ENCODE measurements around the gene NOL4L. TPM values are rescaled to one million over a fixed set of nuclear protein-coding genes. Genes with fewer than 3 reads are reported as not detected.

Gene NOL4L
- total RNA-seq, 2 experiments from 2014 or later, result 26.1 to 27.4 TPM

DNA sequence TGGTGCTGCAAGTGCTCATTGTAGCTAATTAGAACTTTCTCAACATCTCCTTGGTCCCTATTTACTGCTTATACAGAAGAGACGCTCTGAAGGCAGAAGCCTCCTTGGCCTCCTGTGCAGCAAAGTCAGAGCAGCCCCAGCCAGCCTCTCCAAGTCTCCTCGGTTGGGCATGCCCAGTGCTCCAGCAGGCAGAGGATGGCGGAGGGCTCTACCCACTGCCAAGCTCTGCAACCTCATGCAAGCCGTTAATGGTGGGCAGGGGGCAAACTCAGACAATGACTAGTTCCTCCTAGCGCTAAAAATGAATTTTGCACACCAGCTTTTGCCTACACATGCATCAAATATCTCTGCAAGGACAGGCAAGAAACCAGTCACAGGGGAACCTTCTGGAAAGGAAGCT lies 27.8 kb downstream of the NOL4L start:
- Mint-ChIP-seq H3K27me3 (no peaks in the 10 kb centered on the region), H3K4me1 (peaks cover 40% of the 10 kb centered on the region), H3K27ac (no peak overlapping the region), H3K9me3 (no peaks in the 10 kb centered on the region), H3K36me3 (ENCODE audit: low read depth) (peaks cover 2% of the 10 kb centered on the region), H3K4me3 (no peak overlapping the region)
- ChIA-PET CTCF (interaction anchor here (0.6 to 2.2 kb wide), 3 partner anchors 12 to 31 kb away, joined by 3 to 8 read pairs (median 3); no protein-coding TSS in a partner anchor), POLR2A (no interaction called here)
- DNase-seq, result no peak

- ChIA-PET POLR2A (no interaction called here), CTCF (interaction anchor here (0.8 to 2.2 kb wide), 4 partner anchors 13 to 34 kb away, joined by 3 to 8 read pairs (median 4); no protein-coding TSS in a partner anchor)
- Mint-ChIP-seq H3K9me3 (no peaks in the 10 kb centered on the region), H3K27ac (no peak overlapping the region), H3K4me1 (peaks cover 38% of the 10 kb centered on the region), H3K36me3 (ENCODE audit: low read depth) (peaks cover 2% of the 10 kb centered on the region), H3K27me3 (no peaks in the 10 kb centered on the region), H3K4me3 (no peak overlapping the region)
- DNase-seq, result no peak
Observed at GRCh38 chr20:32556312-32557184, 28.6 kb downstream of the NOL4L start.

DNA sequence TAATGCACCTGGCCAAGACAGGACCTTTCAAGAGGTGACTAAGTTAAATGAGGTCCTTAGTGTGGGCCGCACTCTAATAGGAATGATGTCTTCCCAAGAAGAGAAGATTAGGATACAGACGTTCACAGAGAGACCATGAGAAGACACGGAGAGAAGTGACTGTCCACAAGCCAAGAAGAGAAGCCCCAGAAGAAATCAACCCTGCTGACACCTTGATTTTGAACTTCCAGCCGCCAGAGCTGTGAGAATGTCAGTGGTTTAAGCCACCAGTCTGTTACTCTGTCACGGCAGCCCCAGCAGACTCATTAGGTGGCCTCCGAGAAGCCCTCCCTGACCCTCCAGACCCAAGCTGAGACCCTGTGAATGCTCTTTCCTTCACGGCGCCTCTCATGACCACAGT lies 29.5 kb downstream of the NOL4L start:
- POLR2A ChIA-PET, result no interaction called here
- H3K36me3 Mint-ChIP-seq (ENCODE audit: low read depth), result peaks cover 2% of the 10 kb centered on the region

GRCh38 chr20:32554965-32555289 lies 30.2 kb downstream of the NOL4L start:
- Mint-ChIP-seq H3K36me3 (ENCODE audit: low read depth) (peaks cover 2% of the 10 kb centered on the region), H3K9me3 (no peaks in the 10 kb centered on the region), H3K27me3 (no peaks in the 10 kb centered on the region), H3K4me1 (peaks cover 25% of the 10 kb centered on the region), H3K27ac (peak overlapping the region; percentile 11), H3K4me3 (no peak overlapping the region)
- ChIA-PET CTCF (interaction anchor here (0.6 to 2.2 kb wide), 5 partner anchors 9 to 360 kb away, joined by 3 to 8 read pairs (median 4); no protein-coding TSS in a partner anchor), POLR2A (no interaction called here)
- no peak for DNase-seq

More for the DNA sequence above, 29.5 kb downstream of the NOL4L start:
- Mint-ChIP-seq H3K9me3 (no peaks in the 10 kb centered on the region), H3K27ac (no peak overlapping the region), H3K4me3 (no peak overlapping the region), H3K4me1 (peaks cover 31% of the 10 kb centered on the region), H3K27me3 (no peaks in the 10 kb centered on the region)
- CTCF ChIA-PET, result interaction anchor here (0.8 to 2.2 kb wide), 4 partner anchors 27 to 34 kb away, joined by 3 to 8 read pairs (median 4); no protein-coding TSS in a partner anchor
- DNase-seq, result no peak

- Mint-ChIP-seq H3K4me1 (peaks cover 23% of the 10 kb centered on the region), H3K36me3 (ENCODE audit: low read depth) (peaks cover 5% of the 10 kb centered on the region), H3K4me3 (no peak overlapping the region)
Observed at GRCh38 chr20:32553618-32554017, 31.5 kb downstream of the NOL4L start.

GRCh38 chr20:32551693-32552092 lies 33.4 kb downstream of the NOL4L start:
- CTCF ChIA-PET, result no interaction called here

More at GRCh38 chr20:32553618-32554017, 31.5 kb downstream of the NOL4L start:
- Mint-ChIP-seq H3K9me3 (no peaks in the 10 kb centered on the region), H3K27me3 (no peaks in the 10 kb centered on the region), H3K27ac (peak overlapping the region; percentile 34)
- DNase-seq, result no peak
- CTCF ChIA-PET, result no interaction called here
- POLR2A ChIA-PET, result interaction anchor here (0.8 kb wide), 1 partner anchor 39 kb away, joined by 3 read pairs; no protein-coding TSS in a partner anchor

GRCh38 chr20:32549842-32550241 lies 35.3 kb downstream of the NOL4L start:
- no peaks in the 10 kb centered on the region for H3K27me3 Mint-ChIP-seq
- H3K4me1 Mint-ChIP-seq, result peaks cover 42% of the 10 kb centered on the region
- H3K36me3 Mint-ChIP-seq (ENCODE audit: low read depth), result peaks cover 10% of the 10 kb centered on the region
- H3K27ac Mint-ChIP-seq, result no peak overlapping the region
- H3K4me3 Mint-ChIP-seq, result no peak overlapping the region
- ChIA-PET CTCF (interaction anchor here (1.1 kb wide), 1 partner anchor 23 kb away, joined by 3 read pairs; no protein-coding TSS in a partner anchor), POLR2A (no interaction called here)
- H3K9me3 Mint-ChIP-seq, result no peaks in the 10 kb centered on the region
- DNase-seq, result no peak

More at GRCh38 chr20:32551693-32552092, 33.4 kb downstream of the NOL4L start:
- peaks cover 10% of the 10 kb centered on the region for H3K36me3 Mint-ChIP-seq (ENCODE audit: low read depth)
- H3K27ac Mint-ChIP-seq, result no peak overlapping the region
- no peak for DNase-seq
- POLR2A ChIA-PET, result no interaction called here
- H3K27me3 Mint-ChIP-seq, result no peaks in the 10 kb centered on the region
- no peaks in the 10 kb centered on the region for H3K9me3 Mint-ChIP-seq
- no peak overlapping the region for H3K4me3 Mint-ChIP-seq
- peaks cover 39% of the 10 kb centered on the region for H3K4me1 Mint-ChIP-seq

GRCh38 chr20:32547753-32548034 lies 37.4 kb downstream of the NOL4L start:
- POLR2A ChIA-PET, result no interaction called here
- H3K27ac Mint-ChIP-seq, result no peak overlapping the region
- H3K36me3 Mint-ChIP-seq (ENCODE audit: low read depth), result peaks cover 15% of the 10 kb centered on the region
- CTCF ChIA-PET, result interaction anchor here (0.9 kb wide), 1 partner anchor 12 kb away, joined by 3 read pairs; no protein-coding TSS in a partner anchor
- no peak overlapping the region for H3K4me3 Mint-ChIP-seq
- H3K4me1 Mint-ChIP-seq, result peaks cover 37% of the 10 kb centered on the region
- DNase-seq, result no peak
- H3K9me3 Mint-ChIP-seq, result no peaks in the 10 kb centered on the region
- no peaks in the 10 kb centered on the region for H3K27me3 Mint-ChIP-seq

DNA sequence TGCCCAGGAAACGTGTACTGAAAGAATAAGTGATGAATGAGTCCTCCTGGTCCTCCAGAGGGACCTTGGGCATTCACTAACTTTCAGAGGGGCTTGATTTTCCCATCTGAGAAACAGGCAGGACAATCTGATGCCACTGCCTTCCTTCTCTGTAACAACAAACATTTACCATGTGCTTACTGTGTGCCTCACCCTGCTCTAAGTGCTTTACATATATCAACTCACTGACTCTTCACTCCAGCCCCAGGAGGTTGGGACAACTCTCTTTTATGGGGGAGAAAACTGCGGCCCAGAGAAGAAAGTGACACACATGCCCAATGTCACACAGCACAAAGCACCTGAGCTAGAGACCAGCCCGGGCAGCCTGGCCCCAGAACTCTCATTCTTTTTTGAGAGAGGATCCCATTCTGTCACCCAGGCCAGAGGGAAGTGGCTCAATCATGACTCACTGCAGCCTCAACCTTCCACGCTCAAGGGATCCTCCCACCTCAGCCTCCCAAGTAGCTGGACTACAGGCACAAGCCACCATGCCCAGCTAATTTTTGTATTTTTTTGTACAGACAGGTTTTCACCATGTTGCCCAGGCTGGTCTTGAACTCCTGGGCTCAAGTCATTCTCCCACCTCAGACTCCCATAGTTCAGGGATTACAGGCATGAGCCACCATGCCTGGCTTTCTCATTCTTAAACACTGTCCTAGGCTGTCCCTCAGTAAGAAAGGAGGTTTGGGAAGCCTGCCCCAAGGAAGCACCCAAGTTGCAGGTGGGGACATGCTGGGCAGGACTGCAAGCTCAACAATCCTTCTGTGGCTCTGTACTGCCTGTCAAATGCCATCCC lies 38.0 kb downstream of the NOL4L start:
- ChIA-PET POLR2A (no interaction called here), CTCF (interaction anchor here (0.9 to 1.3 kb wide), 3 partner anchors 8 to 105 kb away, joined by 3 to 6 read pairs (median 4); no protein-coding TSS in a partner anchor)
- DNase-seq, result no peak
- Mint-ChIP-seq H3K4me3 (no peak overlapping the region), H3K27me3 (no peaks in the 10 kb centered on the region), H3K27ac (peak overlapping the region; percentile 41), H3K4me1 (peaks cover 43% of the 10 kb centered on the region), H3K9me3 (no peaks in the 10 kb centered on the region), H3K36me3 (ENCODE audit: low read depth) (peaks cover 18% of the 10 kb centered on the region)

DNA sequence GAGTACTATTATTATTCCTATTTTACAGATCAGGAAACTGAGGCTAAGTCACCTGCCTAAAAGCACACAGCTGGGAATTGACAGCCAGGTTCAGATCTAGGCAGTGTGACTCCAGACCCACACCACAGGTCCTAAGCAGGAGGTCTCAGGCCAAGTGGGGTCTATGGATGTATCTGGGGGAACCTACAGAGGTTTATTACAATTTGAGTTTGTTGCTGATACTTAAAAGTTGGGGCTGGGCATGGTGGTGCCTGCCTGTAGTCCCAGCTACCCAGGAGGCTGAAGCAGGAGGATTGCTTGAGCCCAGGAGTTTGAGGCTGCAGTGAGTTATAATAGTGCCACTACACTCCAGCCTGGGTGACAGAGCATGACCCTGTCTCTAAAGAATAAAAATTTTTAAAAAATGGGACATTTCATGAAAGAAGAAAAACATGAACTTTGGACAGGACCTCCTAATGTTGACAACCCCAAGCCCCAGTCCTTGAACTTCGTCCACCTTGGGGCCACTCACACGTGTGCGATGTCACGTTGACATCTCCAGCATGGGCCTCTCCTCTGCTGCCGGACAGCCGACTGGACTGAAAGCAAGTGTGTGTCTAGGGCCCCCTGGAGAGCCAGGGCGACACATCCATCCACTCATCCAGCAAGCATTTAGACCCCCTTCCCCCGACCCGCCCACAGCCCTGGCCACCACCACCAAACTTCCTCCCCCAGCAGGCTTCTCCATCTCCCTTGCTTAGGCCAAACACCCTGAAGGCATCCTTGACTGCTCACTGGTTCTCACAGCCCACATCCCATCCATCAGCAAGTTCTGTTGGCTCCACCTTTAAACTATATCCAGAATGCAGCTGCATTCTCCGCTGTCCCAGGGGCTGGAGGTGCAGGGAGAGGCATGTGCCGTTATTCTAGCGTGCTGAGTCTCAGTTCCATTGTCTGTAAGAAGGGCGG lies 40.0 kb downstream of the NOL4L start:
- no peak overlapping the region for H3K4me3 Mint-ChIP-seq
- H3K4me1 Mint-ChIP-seq, result peaks cover 58% of the 10 kb centered on the region
- POLR2A ChIA-PET, result no interaction called here
- H3K27ac Mint-ChIP-seq, result peak overlapping the region; percentile 75
- CTCF ChIA-PET, result no interaction called here
- no peaks in the 10 kb centered on the region for H3K27me3 Mint-ChIP-seq
- H3K36me3 Mint-ChIP-seq (ENCODE audit: low read depth), result peaks cover 26% of the 10 kb centered on the region
- H3K9me3 Mint-ChIP-seq, result no peaks in the 10 kb centered on the region
- no peak for DNase-seq

DNA sequence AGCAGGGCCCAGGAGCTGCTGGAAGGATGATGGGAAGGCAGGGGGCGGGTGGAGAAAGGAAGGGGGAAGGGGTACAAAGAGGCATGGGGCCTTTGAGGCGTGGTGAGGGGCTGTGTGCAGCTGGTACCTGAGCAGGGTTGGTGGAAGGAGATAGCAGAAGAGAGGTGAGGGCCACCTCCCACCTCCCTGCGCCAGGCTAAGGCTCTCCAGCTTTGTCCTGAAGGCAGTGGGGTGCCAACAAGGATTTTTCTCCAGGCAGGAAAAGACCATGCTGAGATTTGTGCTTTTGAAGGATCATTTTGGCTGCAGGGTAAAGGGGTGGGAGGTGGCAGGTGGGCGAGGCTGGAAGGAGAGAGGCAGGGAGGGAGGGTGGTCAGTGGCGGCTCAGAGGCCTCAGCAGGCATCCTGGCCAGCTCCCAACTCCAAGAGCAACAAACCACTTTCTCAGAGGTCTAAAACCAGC lies 40.8 kb downstream of the NOL4L start:
- CTCF ChIA-PET, result no interaction called here
- Mint-ChIP-seq H3K4me3 (no peak overlapping the region), H3K36me3 (ENCODE audit: low read depth) (peaks cover 28% of the 10 kb centered on the region), H3K9me3 (no peaks in the 10 kb centered on the region), H3K27me3 (no peaks in the 10 kb centered on the region), H3K27ac (no peak overlapping the region), H3K4me1 (peaks cover 67% of the 10 kb centered on the region)
- DNase-seq, result no peak
- POLR2A ChIA-PET, result no interaction called here

GRCh38 chr20:32543570-32544259 lies 41.4 kb downstream of the NOL4L start:
- DNase-seq, result no peak
- H3K27ac Mint-ChIP-seq, result peak overlapping the region; percentile 82
- H3K36me3 Mint-ChIP-seq (ENCODE audit: low read depth), result peaks cover 30% of the 10 kb centered on the region
- no peak overlapping the region for H3K4me3 Mint-ChIP-seq
- no peaks in the 10 kb centered on the region for H3K27me3 Mint-ChIP-seq
- no peaks in the 10 kb centered on the region for H3K9me3 Mint-ChIP-seq
- POLR2A ChIA-PET, result no interaction called here
- H3K4me1 Mint-ChIP-seq, result peaks cover 72% of the 10 kb centered on the region
- CTCF ChIA-PET, result interaction anchor here (1.6 kb wide), 1 partner anchor 37 kb away, joined by 3 read pairs; no protein-coding TSS in a partner anchor

Data from activated CD4-positive, alpha-beta T cell treated with anti-CD3 and anti-CD28 coated beads, Interleukin-2, amount 10 ng/mL, durations not matched to agents 7 days and 5 days (primary cell).